Astrocyte (in vitro differentiated cells and primary cell): ENCODE results near the gene CMPK2. TPM values are rescaled to one million over a fixed set of nuclear protein-coding genes. Genes with fewer than 3 reads are reported as not detected.

Source experiments
- DNase-seq: peaks from one replicate; pipeline ENCODE4 v3.0.0-alpha.2; 2010; ENCODE audit warnings: low read depth
- FAIRE-seq: peaks from 2 replicates; lab custom pipeline; 2011; peaks lifted over from hg19 to GRCh38; lab: Jason Lieb, UNC
- H2AFZ ChIP-seq: 2 replicates; pipeline ENCODE4 v1.6.0; 2012; ENCODE audit warnings: low read depth, low read length, inconsistent platforms
- H3K27ac ChIP-seq: 2 replicates; pipeline ENCODE4 v1.5.1; 2011; ENCODE audit warnings: low read depth, low read length, inconsistent platforms
- H3K27me3 ChIP-seq: 2 replicates; pipeline ENCODE4 v1.6.0; 2011; ENCODE audit warnings: low read length, inconsistent platforms; ENCODE audit not compliant: insufficient read depth
- H3K36me3 ChIP-seq: 2 replicates; pipeline ENCODE4 v1.5.1; 2011; ENCODE audit warnings: low read length, inconsistent platforms; ENCODE audit not compliant: insufficient read depth
- H3K4me1 ChIP-seq: 2 replicates; pipeline ENCODE4 v1.5.1; 2011; ENCODE audit warnings: low read length, inconsistent platforms; ENCODE audit not compliant: insufficient read depth
- H3K4me2 ChIP-seq: 2 replicates; pipeline ENCODE4 v1.6.0; 2012; ENCODE audit warnings: low read length, inconsistent platforms
- H3K4me3 ChIP-seq: 2 replicates; pipeline ENCODE4 v1.5.1; 2011; ENCODE audit warnings: low read depth, mild to moderate bottlenecking, low read length, inconsistent platforms; ENCODE audit not compliant: insufficient read depth
- H3K79me2 ChIP-seq: 2 replicates; pipeline ENCODE4 v1.6.0; 2012; ENCODE audit warnings: mild to moderate bottlenecking, low read length, inconsistent platforms; ENCODE audit not compliant: insufficient read depth
- H3K9ac ChIP-seq: 2 replicates; pipeline ENCODE4 v1.6.0; 2012; ENCODE audit warnings: mild to moderate bottlenecking, low read length, inconsistent platforms
- H3K9me3 ChIP-seq: 2 replicates; pipeline ENCODE4 v1.5.1; 2012; ENCODE audit warnings: low read depth, mild to moderate bottlenecking, low read length, inconsistent platforms; ENCODE audit not compliant: insufficient read depth
- H4K20me1 ChIP-seq: 2 replicates; pipeline ENCODE4 v1.6.0; 2012; ENCODE audit warnings: low read length, inconsistent platforms; ENCODE audit not compliant: insufficient read depth
- H3K27ac Mint-ChIP-seq: one replicate; pipeline ENCODE4 v1.8.0; 2021; ENCODE audit warnings: mild to moderate bottlenecking, mixed read lengths; ENCODE audit not compliant: unreplicated experiment
- H3K27me3 Mint-ChIP-seq: one replicate; pipeline ENCODE4 v1.8.0; 2021; ENCODE audit warnings: low read depth, mixed read lengths; ENCODE audit not compliant: unreplicated experiment
- H3K36me3 Mint-ChIP-seq: one replicate; pipeline ENCODE4 v1.8.0; 2021; ENCODE audit warnings: low read depth, mixed read lengths; ENCODE audit not compliant: unreplicated experiment
- H3K4me1 Mint-ChIP-seq: one replicate; pipeline ENCODE4 v1.8.0; 2021; ENCODE audit warnings: low read depth, mixed read lengths; ENCODE audit not compliant: unreplicated experiment
- H3K4me3 Mint-ChIP-seq: one replicate; pipeline ENCODE4 v1.8.0; 2021; ENCODE audit warnings: mild to moderate bottlenecking, moderate library complexity, mixed read lengths; ENCODE audit not compliant: unreplicated experiment
- H3K9me3 Mint-ChIP-seq: one replicate; pipeline ENCODE4 v1.8.0; 2021; ENCODE audit warnings: mild to moderate bottlenecking, mixed read lengths; ENCODE audit not compliant: unreplicated experiment
- EZH2 ChIP-seq: IDR thresholded peaks from 2 replicates; pipeline ENCODE4 v1.6.1; 2012; ENCODE audit warnings: mild to moderate bottlenecking, low read length, inconsistent platforms; ENCODE audit not compliant: insufficient read depth
- total RNA-seq: library from RNA; stranded (reverse); gene quantifications from 2 replicates; pipeline ENCODE4 v1.2.1, GENCODE V29; 2021
- TF ChIP-seq, protein P1 (sequence below): IDR thresholded peaks from 2 replicates; pipeline ENCODE4 v1.5.1; 2011; ENCODE audit warnings: low read depth, mild to moderate bottlenecking, inconsistent platforms, low read length, moderate library complexity; ENCODE audit not compliant: insufficient read depth

Gene CMPK2
- total RNA-seq, 1 donor from 2014 or later: 32.5 TPM

- Histone ChIP-seq H3K27me3 (no peaks in the 10 kb centered on the region), H3K4me2 (no peak overlapping the region), H3K4me1 (no peaks in the 10 kb centered on the region), H3K79me2 (no peaks in the 10 kb centered on the region), H3K9ac (no peak overlapping the region), H4K20me1 (no peaks in the 10 kb centered on the region), H3K9me3 (peaks cover under 1% of the 10 kb centered on the region), H2AFZ (no peak overlapping the region), H3K4me3 (no peak overlapping the region), H3K27ac (no peak overlapping the region), H3K36me3 (no peaks in the 10 kb centered on the region)
- no peak overlapping the region for H3K4me3 Mint-ChIP-seq
- peaks cover 3% of the 10 kb centered on the region for H3K9me3 Mint-ChIP-seq
- H3K36me3 Mint-ChIP-seq: peaks cover 44% of the 10 kb centered on the region
- H3K27me3 Mint-ChIP-seq: no peaks in the 10 kb centered on the region
- FAIRE-seq (no peak), DNase-seq (no peak)
- TF ChIP-seq EZH2: no peak
- TF ChIP-seq, protein P1, sequence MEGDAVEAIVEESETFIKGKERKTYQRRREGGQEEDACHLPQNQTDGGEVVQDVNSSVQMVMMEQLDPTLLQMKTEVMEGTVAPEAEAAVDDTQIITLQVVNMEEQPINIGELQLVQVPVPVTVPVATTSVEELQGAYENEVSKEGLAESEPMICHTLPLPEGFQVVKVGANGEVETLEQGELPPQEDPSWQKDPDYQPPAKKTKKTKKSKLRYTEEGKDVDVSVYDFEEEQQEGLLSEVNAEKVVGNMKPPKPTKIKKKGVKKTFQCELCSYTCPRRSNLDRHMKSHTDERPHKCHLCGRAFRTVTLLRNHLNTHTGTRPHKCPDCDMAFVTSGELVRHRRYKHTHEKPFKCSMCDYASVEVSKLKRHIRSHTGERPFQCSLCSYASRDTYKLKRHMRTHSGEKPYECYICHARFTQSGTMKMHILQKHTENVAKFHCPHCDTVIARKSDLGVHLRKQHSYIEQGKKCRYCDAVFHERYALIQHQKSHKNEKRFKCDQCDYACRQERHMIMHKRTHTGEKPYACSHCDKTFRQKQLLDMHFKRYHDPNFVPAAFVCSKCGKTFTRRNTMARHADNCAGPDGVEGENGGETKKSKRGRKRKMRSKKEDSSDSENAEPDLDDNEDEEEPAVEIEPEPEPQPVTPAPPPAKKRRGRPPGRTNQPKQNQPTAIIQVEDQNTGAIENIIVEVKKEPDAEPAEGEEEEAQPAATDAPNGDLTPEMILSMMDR: no peak
- peaks cover 10% of the 10 kb centered on the region for H3K4me1 Mint-ChIP-seq
- no peak overlapping the region for H3K27ac Mint-ChIP-seq
Measured at GRCh38 chr2:6852195-6852594, 13.5 kb downstream of the CMPK2 start.

- peaks cover 44% of the 10 kb centered on the region for H3K9me3 Mint-ChIP-seq
- H4K20me1 ChIP-seq: no peaks in the 10 kb centered on the region
- no peak for TF ChIP-seq EZH2
- TF ChIP-seq, protein P1: no peak
Measured at GRCh38 chr2:6846967-6847681, 18.6 kb downstream of the CMPK2 start.

GRCh38 chr2:6846540-6846939, 19.2 kb downstream of the CMPK2 start:
- peaks cover 2% of the 10 kb centered on the region for H3K27me3 Mint-ChIP-seq
- peaks cover 27% of the 10 kb centered on the region for H3K9me3 ChIP-seq
- H3K79me2 ChIP-seq: no peaks in the 10 kb centered on the region
- H4K20me1 ChIP-seq: no peaks in the 10 kb centered on the region
- no peak overlapping the region for H3K4me3 Mint-ChIP-seq
- H3K27ac ChIP-seq: no peak overlapping the region
- no peak overlapping the region for H3K27ac Mint-ChIP-seq
- H3K4me2 ChIP-seq: no peak overlapping the region
- H3K9me3 Mint-ChIP-seq: peaks cover 44% of the 10 kb centered on the region
- no peaks in the 10 kb centered on the region for H3K27me3 ChIP-seq
- H3K36me3 Mint-ChIP-seq: peaks cover 57% of the 10 kb centered on the region
- H3K4me1 ChIP-seq: no peaks in the 10 kb centered on the region
- no peak for DNase-seq
- no peak overlapping the region for H2AFZ ChIP-seq
- TF ChIP-seq, protein P1: no peak
- no peak overlapping the region for H3K9ac ChIP-seq
- no peaks in the 10 kb centered on the region for H3K36me3 ChIP-seq
- no peak overlapping the region for H3K4me3 ChIP-seq
- FAIRE-seq: no peak
- H3K4me1 Mint-ChIP-seq: no peaks in the 10 kb centered on the region

More at GRCh38 chr2:6846967-6847681, 18.6 kb downstream of the CMPK2 start:
- DNase-seq (no peak), FAIRE-seq (no peak)
- no peak overlapping the region for H3K27ac Mint-ChIP-seq
- no peak overlapping the region for H2AFZ ChIP-seq
- no peaks in the 10 kb centered on the region for H3K27me3 Mint-ChIP-seq
- no peaks in the 10 kb centered on the region for H3K4me1 Mint-ChIP-seq
- no peak overlapping the region for H3K4me2 ChIP-seq
- peaks cover 59% of the 10 kb centered on the region for H3K36me3 Mint-ChIP-seq
- no peaks in the 10 kb centered on the region for H3K4me1 ChIP-seq
- H3K36me3 ChIP-seq: no peaks in the 10 kb centered on the region
- H3K27me3 ChIP-seq: no peaks in the 10 kb centered on the region
- no peak overlapping the region for H3K9ac ChIP-seq
- peaks cover 27% of the 10 kb centered on the region for H3K9me3 ChIP-seq
- no peaks in the 10 kb centered on the region for H3K79me2 ChIP-seq
- H3K27ac ChIP-seq: no peak overlapping the region
- H3K4me3 ChIP-seq: no peak overlapping the region
- no peak overlapping the region for H3K4me3 Mint-ChIP-seq
